HG03064 (cell line): ENCODE results near the gene NOXA1.

ENCODE experiments used
- ATAC-seq: cut with Tn5 transposase; IDR thresholded peaks from one replicate; pipeline ENCODE4 v1.9.1; 2021; ENCODE audit warnings: low read depth; ENCODE audit not compliant: unreplicated experiment

Gene NOXA1

DNA sequence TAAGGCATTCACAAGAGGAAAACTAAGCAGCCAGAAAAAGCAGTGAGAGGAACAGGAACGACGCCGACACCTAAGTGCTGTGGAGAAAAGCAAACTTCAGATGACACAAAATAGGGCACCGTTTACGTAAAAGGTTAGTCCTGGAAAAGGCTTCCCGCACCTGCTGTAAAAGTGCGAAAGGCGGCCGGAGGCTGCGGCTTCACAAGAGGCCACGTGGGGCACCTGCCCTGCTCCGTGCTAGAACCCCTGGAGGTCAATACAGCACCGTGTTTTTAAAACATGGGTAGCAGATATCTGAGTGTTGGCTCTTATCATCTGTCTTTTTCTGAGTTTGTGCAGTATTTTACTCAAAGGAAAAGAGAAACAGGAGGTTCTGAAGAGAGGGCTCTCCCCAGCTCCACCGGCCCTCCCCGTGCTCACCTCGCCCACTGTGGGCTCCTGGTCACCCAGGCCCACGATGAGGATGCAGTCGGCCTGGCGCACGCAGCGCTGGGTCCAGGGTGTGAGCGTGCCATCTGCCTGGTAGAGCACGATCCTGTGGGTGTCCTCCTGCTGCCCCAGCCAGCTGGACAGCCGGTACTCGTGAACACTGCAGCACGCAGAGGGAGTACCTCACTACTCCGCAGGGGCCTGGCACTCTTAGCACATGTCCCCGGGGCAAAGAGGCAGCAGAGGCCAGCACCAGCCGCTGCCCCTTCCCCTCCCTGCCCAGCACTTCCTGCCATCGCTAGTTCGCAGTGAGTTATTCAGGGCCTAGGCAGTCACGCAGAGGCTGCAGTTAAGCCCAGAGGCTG lies 56.9 kb downstream of the NOXA1 start:
- ATAC-seq = no peak

DNA sequence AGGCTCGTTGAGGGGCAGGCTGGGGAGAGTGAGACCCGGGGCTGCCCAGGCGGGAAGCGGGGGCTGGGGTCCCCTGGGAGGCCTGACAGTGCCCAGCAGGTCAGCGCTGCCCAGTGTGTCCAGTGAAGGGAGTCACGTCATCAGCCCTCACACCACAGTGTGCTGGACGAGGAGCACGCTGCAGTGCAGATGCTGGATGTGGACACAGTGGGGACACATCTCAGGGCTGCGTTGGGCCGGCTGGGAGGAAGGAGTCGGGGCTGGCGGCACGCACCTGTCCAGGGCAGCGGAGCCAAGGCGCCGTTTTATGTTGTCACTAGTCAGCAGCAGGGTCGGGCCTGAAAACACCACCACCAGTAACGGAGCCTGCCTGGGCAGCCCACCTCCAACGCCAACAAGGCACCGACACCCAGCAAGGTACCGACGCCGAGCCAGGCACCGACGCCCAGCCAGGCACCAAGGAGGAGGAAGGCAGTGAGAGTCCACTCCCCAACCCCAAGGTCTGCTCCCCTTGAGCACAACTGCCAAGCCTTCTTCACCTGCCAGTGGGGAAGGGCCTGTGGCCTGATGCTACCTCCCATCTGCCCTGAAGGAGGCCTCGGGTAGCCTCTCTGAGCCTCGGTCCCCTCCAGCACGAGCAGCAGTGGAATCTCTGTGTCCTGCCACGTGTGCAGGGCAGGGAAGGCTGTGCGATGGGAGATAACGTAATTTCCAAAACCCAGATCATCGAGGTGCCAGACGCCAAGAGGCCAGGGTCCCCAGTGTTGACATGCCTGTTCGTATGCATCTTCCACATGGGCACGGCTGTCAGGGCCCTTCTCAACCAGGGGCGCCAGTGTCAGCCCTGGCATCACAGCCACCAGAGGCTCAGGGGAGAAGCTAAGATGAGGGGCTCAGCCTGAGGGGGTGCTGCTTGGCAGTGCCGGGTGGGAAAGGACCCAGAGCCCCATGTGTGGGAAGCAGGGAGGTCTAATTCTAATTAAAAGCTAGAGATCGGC lies 57.8 kb downstream of the NOXA1 start:
- ATAC-seq = no peak

DNA sequence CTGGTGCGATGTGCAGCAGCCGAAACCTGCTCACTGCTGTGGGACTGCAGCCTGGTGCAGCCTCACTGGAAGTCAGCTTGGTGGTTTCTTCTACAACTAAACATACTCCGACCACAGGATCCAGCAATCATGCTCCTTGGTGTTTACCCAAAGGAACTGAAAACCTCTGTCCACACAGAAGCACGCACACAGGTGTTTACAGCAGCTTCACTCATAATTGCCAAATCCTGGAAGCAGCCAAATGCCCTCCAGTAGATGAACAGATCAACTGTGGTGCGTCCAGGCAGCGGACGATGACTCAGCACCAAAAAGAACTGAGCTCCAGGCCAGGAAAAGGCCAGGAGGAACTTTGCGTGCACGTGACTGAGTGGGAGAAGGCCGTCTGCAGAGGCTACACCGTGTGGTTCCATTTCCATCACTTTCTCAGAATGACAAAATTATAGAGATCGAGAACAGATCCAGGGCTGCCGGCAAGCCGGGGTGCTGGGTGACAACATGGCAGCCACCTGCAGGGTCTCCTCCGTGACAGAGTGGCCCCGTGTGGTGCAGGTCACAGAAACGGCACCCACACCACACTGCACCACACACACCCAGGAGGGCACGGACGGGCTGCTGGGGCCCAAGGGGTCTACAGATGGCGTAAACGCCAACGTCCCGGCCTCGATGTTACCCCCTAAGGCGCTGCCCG lies 59.0 kb downstream of the NOXA1 start:
- peak; percentile 67 for ATAC-seq
